HepG2 (cell line): ENCODE results near the gene MEF2A. TPM values are rescaled to one million over a fixed set of nuclear protein-coding genes. Genes with fewer than 3 reads are reported as not detected.

Source experiments
- ARID3A ChIP-seq: IDR thresholded peaks from 2 replicates; pipeline ENCODE4 v1.6.1; 2012; ENCODE audit warnings: low read depth, low read length, improper control_type of control experiment
- CTCF ChIP-seq: sonication (generic); formaldehyde crosslinking; IDR thresholded peaks from 2 replicates; pipeline ENCODE4 v1.5.0; 2020; ENCODE audit warnings: mild to moderate bottlenecking, missing genetic modification reagents, moderate library complexity
- E2F2 ChIP-seq: sonication (generic); formaldehyde crosslinking; IDR thresholded peaks from 2 replicates; pipeline ENCODE4 v1.4.0; 2020; ENCODE audit warnings: missing genetic modification reagents, borderline replicate concordance
- MAX ChIP-seq: IDR thresholded peaks from 2 replicates; pipeline ENCODE4 v1.6.1; 2012; ENCODE audit warnings: inconsistent platforms
- NR2F2 ChIP-seq: IDR thresholded peaks from 2 replicates; pipeline ENCODE4 v1.6.1; 2012; ENCODE audit warnings: low read depth, inconsistent platforms, borderline replicate concordance
- PPARG ChIP-seq: conservative IDR thresholded peaks from 2 replicates; pipeline ENCODE4 v1.6.1; 2016; ENCODE audit warnings: missing biosample characterization, missing genetic modification reagents
- PRPF4 ChIP-seq: fragments of 200-400 bp; formaldehyde crosslinking; IDR thresholded peaks from 2 replicates; pipeline ENCODE4 v1.6.1; 2016; ENCODE audit warnings: low read length, low read depth; ENCODE audit not compliant: poor library complexity, severe bottlenecking
- SALL1 ChIP-seq: sonication (generic); formaldehyde crosslinking; IDR thresholded peaks from 2 replicates; pipeline ENCODE4 v1.8.0; 2022; ENCODE audit warnings: mild to moderate bottlenecking, missing genetic modification reagents
- SMC3 ChIP-seq: IDR thresholded peaks from 2 replicates; pipeline ENCODE4 v1.6.1; 2011; ENCODE audit warnings: low read length, improper control_type of control experiment
- STAG1 ChIP-seq: sonication (generic); formaldehyde crosslinking; IDR thresholded peaks from 2 replicates; pipeline ENCODE4 v1.4.0; 2020; ENCODE audit warnings: missing genetic modification reagents
- THAP11 ChIP-seq: IDR thresholded peaks from 2 replicates; pipeline ENCODE4 v1.6.1; 2016; ENCODE audit warnings: missing biosample characterization, missing genetic modification reagents
- XRCC5 ChIP-seq: fragments of 200-400 bp; formaldehyde crosslinking; optimal IDR thresholded peaks from 2 replicates; pipeline ENCODE3; 2017; ENCODE audit warnings: mild to moderate bottlenecking, low read length
- ZNF367 ChIP-seq: sonication (generic); formaldehyde crosslinking; IDR thresholded peaks from 2 replicates; pipeline ENCODE4 v1.4.0; 2020; ENCODE audit warnings: missing genetic modification reagents, borderline replicate concordance
- ZNF784 ChIP-seq: sonication (generic); formaldehyde crosslinking; IDR thresholded peaks from 2 replicates; pipeline ENCODE4 v1.5.1; 2020; ENCODE audit warnings: missing genetic modification reagents, mild to moderate bottlenecking, borderline replicate concordance
- polyA plus RNA-seq, 8 experiments: library from polyadenylated mRNA; depleted of rRNA in 3 of 8; stranded (reverse) in 7 of 8; unstranded in 1 of 8; fragments of >200 nt; fragmentation: Illumina TruSeq in 4 of 8; extraction: Trizol in 4 of 8; gene quantifications; 2 replicates each; pipeline versions ENCODE4 v1.2.1 to v1.2.3, GENCODE V29; 2011 to 2016; ENCODE audit warnings: low read depth in 4 of 8, missing spikeins in 1 of 8, mixed read lengths in 1 of 8; ENCODE audit not compliant: insufficient read depth in 1 of 8
- total RNA-seq, 5 experiments: library from RNA; depleted of rRNA; stranded (reverse); fragments of >200 nt; fragmentation: Illumina TruSeq; extraction: Trizol; gene quantifications; 2 replicates each; pipeline ENCODE4 v1.2.3, GENCODE V29; 2016; ENCODE audit warnings: low read depth in 1 of 5

Gene MEF2A
- total and polyA plus RNA-seq, 2 of the 13 experiments (the other 11 are each of a cell fraction or from before 2014, with no cell fraction given) = 15.2 to 24.4 TPM

GRCh38 chr15:99755692-99756409, 190.1 kb downstream of the MEF2A start (continued):
- TF ChIP-seq ARID3A (0 out of 2 replicates have a peak, but pooled peaks have one; percentile 25), SMC3 (peak; percentile 81), STAG1 (CRISPR knock-in tag) (peak; percentile 85), MAX (peak; percentile 61), ZNF367 (CRISPR knock-in tag) (no peak), ZNF784 (CRISPR knock-in tag) (no peak), PRPF4 (no peak), NR2F2 (no peak), THAP11 (CRISPR knock-in tag) (0 out of 2 replicates have a peak, but pooled peaks have one; percentile 31), SALL1 (CRISPR knock-in tag) (peak; percentile 57), CTCF (CRISPR knock-in tag) (peak; percentile 88), XRCC5 (peak; percentile 20), PPARG (CRISPR knock-in tag) (0 out of 2 replicates have a peak, but pooled peaks have one; percentile 18), E2F2 (no peak)
